GM12878 (cell line): Measurements from ENCODE around the gene SEPTIN10. TPM values are rescaled to one million over a fixed set of nuclear protein-coding genes. Genes with fewer than 3 reads are reported as not detected.

Experiments used
- BACH1 ChIP-seq: fragments of 450-650 bp; IDR thresholded peaks from 2 replicates; pipeline ENCODE4 v1.6.1; 2017; ENCODE audit warnings: mild to moderate bottlenecking, borderline replicate concordance
- KAT2A ChIP-seq: conservative IDR thresholded peaks from 2 replicates; pipeline ENCODE4 v1.6.1; 2011; ENCODE audit warnings: low read depth, low read length; ENCODE audit not compliant: control insufficient read depth
- POLR2AphosphoS5 ChIP-seq: IDR thresholded peaks from 2 replicates; pipeline ENCODE4 v1.6.1; 2011; ENCODE audit warnings: mild to moderate bottlenecking, low read length, inconsistent platforms
- ZZZ3 ChIP-seq: IDR thresholded peaks from 2 replicates; pipeline ENCODE4 v1.6.1; 2011; ENCODE audit warnings: low read depth; ENCODE audit not compliant: control insufficient read depth, insufficient read length
- polyA plus RNA-seq, 11 experiments: library from polyadenylated mRNA; depleted of rRNA in 4 of 11; unstranded in 6 of 11; stranded (reverse) in 5 of 11; fragments of >200 nt; fragmentation: Nextera tagmentation in 4 of 11; fragmentation: Illumina TruSeq in 1 of 11; extraction: Ambion mirVana in 4 of 11; extraction: Trizol in 1 of 11; gene quantifications; 1 replicate in 1 of 11; 2 replicates in 10 of 11; pipeline versions ENCODE4 v1.2.1 to v1.2.3, GENCODE V29; 2011 to 2016; ENCODE audit warnings: inconsistent platforms in 2 of 11, missing spikeins in 2 of 11, low read depth in 1 of 11
- total RNA-seq, 4 experiments: library from RNA; depleted of rRNA in 3 of 4; stranded (reverse); fragments of >200 nt in 3 of 4; fragmentation: Illumina TruSeq in 1 of 4; extraction: Trizol in 1 of 4; gene quantifications; 2 replicates each; pipeline versions ENCODE4 v1.2.1 to v1.2.3, GENCODE V29; 2013 to 2021
- TF ChIP-seq, protein P1 (sequence below): IDR thresholded peaks from 2 replicates; pipeline ENCODE4 v1.6.1; 2011; ENCODE audit warnings: borderline replicate concordance, low read depth, mild to moderate bottlenecking, moderate library complexity, mixed read lengths, low read length; ENCODE audit not compliant: insufficient read depth; ENCODE audit errors: extremely low read length
- TF ChIP-seq, protein P2 (sequence below): fragments of 450-650 bp; formaldehyde crosslinking; IDR thresholded peaks from 2 replicates; pipeline ENCODE4 v1.4.0; 2020; ENCODE audit warnings: mild to moderate bottlenecking, moderate library complexity
- TF ChIP-seq, protein P3 (sequence below): fragments of 450-650 bp; IDR thresholded peaks from 2 replicates; pipeline ENCODE4 v1.6.1; 2016; ENCODE audit warnings: mild to moderate bottlenecking

Gene SEPTIN10
- total and polyA plus RNA-seq, 10 of the 15 experiments (the other 5 are each of a cell fraction or from before 2014, with no cell fraction given), result 20.2 to 132 (median 62.7) TPM

DNA sequence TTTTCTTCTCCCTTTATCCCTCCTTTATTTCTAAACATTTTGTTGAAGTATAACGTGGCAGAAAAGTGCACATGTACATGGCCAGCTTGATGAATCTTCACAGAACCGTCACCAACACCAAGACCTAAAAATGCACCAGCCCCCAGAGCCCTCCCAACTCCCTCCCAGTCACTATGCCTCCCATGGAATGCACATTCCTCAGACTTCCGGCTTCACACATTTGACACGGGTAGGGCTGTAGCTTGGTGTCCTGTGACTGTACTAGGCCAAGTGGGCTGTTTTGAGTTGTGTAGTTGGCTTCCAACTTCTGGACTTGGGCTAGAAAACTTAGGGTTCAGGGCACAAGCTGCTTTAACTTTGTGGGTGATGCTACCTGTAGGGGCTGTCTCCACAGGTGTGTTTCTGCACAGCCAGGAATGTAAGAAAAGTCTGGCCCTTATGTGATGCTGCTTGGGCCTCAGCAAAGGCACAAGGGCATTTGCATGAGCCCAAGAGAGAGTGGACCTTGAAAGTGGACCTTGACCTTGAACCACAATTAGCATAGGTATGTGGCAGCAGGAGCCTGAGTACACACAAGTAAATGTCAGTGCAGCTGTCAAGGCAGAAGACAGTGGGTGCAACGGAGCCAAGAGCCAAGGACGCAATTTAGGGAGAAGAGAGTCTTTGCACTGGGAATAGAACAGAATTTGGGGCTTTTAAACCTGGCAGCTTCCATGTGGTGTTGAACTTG, 78.4 kb downstream of the SEPTIN10 start (continued):
- TF ChIP-seq, protein P1, sequence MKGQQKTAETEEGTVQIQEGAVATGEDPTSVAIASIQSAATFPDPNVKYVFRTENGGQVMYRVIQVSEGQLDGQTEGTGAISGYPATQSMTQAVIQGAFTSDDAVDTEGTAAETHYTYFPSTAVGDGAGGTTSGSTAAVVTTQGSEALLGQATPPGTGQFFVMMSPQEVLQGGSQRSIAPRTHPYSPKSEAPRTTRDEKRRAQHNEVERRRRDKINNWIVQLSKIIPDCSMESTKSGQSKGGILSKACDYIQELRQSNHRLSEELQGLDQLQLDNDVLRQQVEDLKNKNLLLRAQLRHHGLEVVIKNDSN, result no peak
- no peak for TF ChIP-seq ZZZ3
- no peak for TF ChIP-seq KAT2A
- TF ChIP-seq, protein P2, sequence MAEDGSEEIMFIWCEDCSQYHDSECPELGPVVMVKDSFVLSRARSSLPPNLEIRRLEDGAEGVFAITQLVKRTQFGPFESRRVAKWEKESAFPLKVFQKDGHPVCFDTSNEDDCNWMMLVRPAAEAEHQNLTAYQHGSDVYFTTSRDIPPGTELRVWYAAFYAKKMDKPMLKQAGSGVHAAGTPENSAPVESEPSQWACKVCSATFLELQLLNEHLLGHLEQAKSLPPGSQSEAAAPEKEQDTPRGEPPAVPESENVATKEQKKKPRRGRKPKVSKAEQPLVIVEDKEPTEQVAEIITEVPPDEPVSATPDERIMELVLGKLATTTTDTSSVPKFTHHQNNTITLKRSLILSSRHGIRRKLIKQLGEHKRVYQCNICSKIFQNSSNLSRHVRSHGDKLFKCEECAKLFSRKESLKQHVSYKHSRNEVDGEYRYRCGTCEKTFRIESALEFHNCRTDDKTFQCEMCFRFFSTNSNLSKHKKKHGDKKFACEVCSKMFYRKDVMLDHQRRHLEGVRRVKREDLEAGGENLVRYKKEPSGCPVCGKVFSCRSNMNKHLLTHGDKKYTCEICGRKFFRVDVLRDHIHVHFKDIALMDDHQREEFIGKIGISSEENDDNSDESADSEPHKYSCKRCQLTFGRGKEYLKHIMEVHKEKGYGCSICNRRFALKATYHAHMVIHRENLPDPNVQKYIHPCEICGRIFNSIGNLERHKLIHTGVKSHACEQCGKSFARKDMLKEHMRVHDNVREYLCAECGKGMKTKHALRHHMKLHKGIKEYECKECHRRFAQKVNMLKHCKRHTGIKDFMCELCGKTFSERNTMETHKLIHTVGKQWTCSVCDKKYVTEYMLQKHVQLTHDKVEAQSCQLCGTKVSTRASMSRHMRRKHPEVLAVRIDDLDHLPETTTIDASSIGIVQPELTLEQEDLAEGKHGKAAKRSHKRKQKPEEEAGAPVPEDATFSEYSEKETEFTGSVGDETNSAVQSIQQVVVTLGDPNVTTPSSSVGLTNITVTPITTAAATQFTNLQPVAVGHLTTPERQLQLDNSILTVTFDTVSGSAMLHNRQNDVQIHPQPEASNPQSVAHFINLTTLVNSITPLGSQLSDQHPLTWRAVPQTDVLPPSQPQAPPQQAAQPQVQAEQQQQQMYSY (CRISPR knock-in tag), result no peak
- TF ChIP-seq, protein P3, sequence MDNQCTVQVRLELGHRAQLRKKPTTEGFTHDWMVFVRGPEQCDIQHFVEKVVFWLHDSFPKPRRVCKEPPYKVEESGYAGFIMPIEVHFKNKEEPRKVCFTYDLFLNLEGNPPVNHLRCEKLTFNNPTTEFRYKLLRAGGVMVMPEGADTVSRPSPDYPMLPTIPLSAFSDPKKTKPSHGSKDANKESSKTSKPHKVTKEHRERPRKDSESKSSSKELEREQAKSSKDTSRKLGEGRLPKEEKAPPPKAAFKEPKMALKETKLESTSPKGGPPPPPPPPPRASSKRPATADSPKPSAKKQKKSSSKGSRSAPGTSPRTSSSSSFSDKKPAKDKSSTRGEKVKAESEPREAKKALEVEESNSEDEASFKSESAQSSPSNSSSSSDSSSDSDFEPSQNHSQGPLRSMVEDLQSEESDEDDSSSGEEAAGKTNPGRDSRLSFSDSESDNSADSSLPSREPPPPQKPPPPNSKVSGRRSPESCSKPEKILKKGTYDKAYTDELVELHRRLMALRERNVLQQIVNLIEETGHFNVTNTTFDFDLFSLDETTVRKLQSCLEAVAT, result no peak
- TF ChIP-seq POLR2AphosphoS5, result no peak
- TF ChIP-seq BACH1, result no peak
